Vagina (tissue), 2 donors: ENCODE data around the gene USP10.

ENCODE experiments used
- POLR2A ChIP-seq, 2 donors: fragments of 450-650 bp; IDR thresholded peaks; one replicate each; pipeline ENCODE4 v1.6.1; 2017; ENCODE audit warnings: antibody characterized with exemption in 2 of 2, mild to moderate bottlenecking in 2 of 2, moderate library complexity in 2 of 2
- TF ChIP-seq, protein P1 (sequence below), 3 experiments: fragments of 450-650 bp in 2 of 3; fragments of 200-600 bp in 1 of 3; sonication (generic) in 1 of 3; IDR thresholded peaks; one replicate each; pipeline ENCODE4 v1.5.1; 2017 to 2019; ENCODE audit warnings: antibody characterized with exemption in 3 of 3, mild to moderate bottlenecking in 2 of 3, moderate library complexity in 2 of 3

DNA sequence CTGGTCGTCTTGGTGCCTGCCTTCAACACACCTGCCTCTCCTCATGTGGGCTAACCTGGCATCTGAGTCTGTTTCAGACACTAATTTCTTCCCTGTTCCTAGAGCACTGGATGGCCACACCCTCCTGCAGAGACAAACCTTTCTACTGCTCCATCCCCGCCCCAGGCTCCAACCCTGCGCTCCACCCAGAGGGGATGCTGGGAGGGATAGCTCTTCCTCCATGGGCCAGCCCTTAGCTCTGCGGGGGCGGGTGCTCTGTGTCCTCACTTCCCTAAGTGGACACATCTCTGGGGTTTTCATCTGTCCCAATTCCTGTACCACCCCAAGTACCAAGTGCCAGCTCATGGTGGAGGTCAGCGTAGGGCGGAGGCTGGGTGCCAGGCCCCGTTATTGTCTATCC is 109.0 kb downstream of the USP10 start:
- TF ChIP-seq, protein P1, sequence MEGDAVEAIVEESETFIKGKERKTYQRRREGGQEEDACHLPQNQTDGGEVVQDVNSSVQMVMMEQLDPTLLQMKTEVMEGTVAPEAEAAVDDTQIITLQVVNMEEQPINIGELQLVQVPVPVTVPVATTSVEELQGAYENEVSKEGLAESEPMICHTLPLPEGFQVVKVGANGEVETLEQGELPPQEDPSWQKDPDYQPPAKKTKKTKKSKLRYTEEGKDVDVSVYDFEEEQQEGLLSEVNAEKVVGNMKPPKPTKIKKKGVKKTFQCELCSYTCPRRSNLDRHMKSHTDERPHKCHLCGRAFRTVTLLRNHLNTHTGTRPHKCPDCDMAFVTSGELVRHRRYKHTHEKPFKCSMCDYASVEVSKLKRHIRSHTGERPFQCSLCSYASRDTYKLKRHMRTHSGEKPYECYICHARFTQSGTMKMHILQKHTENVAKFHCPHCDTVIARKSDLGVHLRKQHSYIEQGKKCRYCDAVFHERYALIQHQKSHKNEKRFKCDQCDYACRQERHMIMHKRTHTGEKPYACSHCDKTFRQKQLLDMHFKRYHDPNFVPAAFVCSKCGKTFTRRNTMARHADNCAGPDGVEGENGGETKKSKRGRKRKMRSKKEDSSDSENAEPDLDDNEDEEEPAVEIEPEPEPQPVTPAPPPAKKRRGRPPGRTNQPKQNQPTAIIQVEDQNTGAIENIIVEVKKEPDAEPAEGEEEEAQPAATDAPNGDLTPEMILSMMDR (IDR thresholded peaks at IDR 0.05) = no peak
- TF ChIP-seq POLR2A (IDR thresholded peaks at IDR 0.05) = no peak
